MM.1S (cell line): ENCODE results near the gene LRRC26.

Experiments used
- DNase-seq: peaks from one replicate; pipeline ENCODE4 v3.0.0-alpha.2; 2015
- H2AFZ ChIP-seq: fragments of 300-600 bp; sonication (generic); 2 replicates; pipeline ENCODE4 v1.6.0; 2016; ENCODE audit warnings: antibody characterized with exemption, low read length
- H3F3A ChIP-seq: fragments of 300-600 bp; sonication (generic); 2 replicates; pipeline ENCODE4 v1.6.1; 2016; ENCODE audit warnings: mild to moderate bottlenecking, antibody characterized with exemption, low read length, moderate library complexity, mixed read lengths; ENCODE audit not compliant: insufficient read depth
- H3K27ac ChIP-seq: fragments of 300-600 bp; sonication (generic); 2 replicates; pipeline ENCODE4 v1.5.1; 2016; ENCODE audit warnings: mild to moderate bottlenecking, low read length
- H3K27me3 ChIP-seq: fragments of 300-600 bp; sonication (generic); replicated peaks from 2 replicates; pipeline ENCODE4 v1.6.0; 2016; ENCODE audit warnings: low read length; ENCODE audit not compliant: insufficient read depth
- H3K36me3 ChIP-seq: fragments of 300-600 bp; sonication (generic); replicated peaks from 2 replicates; pipeline ENCODE4 v1.6.1; 2016; ENCODE audit warnings: mild to moderate bottlenecking, low read length, mixed read lengths; ENCODE audit not compliant: insufficient read depth
- H3K4me1 ChIP-seq: fragments of 300-600 bp; sonication (generic); 2 replicates; pipeline ENCODE4 v1.6.1; 2016; ENCODE audit warnings: low read length, mixed read lengths
- H3K4me2 ChIP-seq: fragments of 300-600 bp; sonication (generic); 2 replicates; pipeline ENCODE4 v1.6.0; 2016; ENCODE audit warnings: low read depth, low read length
- H3K4me3 ChIP-seq: fragments of 300-600 bp; sonication (generic); 2 replicates; pipeline ENCODE4 v1.5.1; 2016; ENCODE audit warnings: low read length, mixed read lengths
- H3K79me2 ChIP-seq: fragments of 300-600 bp; sonication (generic); 2 replicates; pipeline ENCODE4 v1.6.1; 2016; ENCODE audit warnings: mixed run types, low read length, mixed read lengths
- H3K9ac ChIP-seq: fragments of 300-600 bp; sonication (generic); 2 replicates; pipeline ENCODE4 v1.6.1; 2016; ENCODE audit warnings: low read length, mixed read lengths
- H3K9me2 ChIP-seq: fragments of 300-600 bp; sonication (generic); replicated peaks from 2 replicates; pipeline ENCODE4 v1.6.1; 2016; ENCODE audit warnings: mild to moderate bottlenecking, low read length, mixed read lengths; ENCODE audit not compliant: insufficient read depth
- H3K9me3 ChIP-seq: fragments of 300-600 bp; sonication (generic); replicated peaks from 2 replicates; pipeline ENCODE4 v1.6.1; 2016; ENCODE audit warnings: mild to moderate bottlenecking, low read length, mixed read lengths; ENCODE audit not compliant: insufficient read depth
- H4K20me1 ChIP-seq: fragments of 300-600 bp; sonication (generic); 2 replicates; pipeline ENCODE4 v1.6.1; 2016; ENCODE audit warnings: mild to moderate bottlenecking, low read length, moderate library complexity, mixed read lengths; ENCODE audit not compliant: insufficient read depth
- CTCF ChIP-seq: fragments of 300-600 bp; sonication (generic); IDR thresholded peaks from 2 replicates; pipeline ENCODE4 v1.5.1; 2016; ENCODE audit warnings: antibody characterized with exemption, low read length, mixed read lengths
- EZH2 ChIP-seq: fragments of 300-600 bp; sonication (generic); optimal IDR thresholded peaks from 2 replicates; pipeline ENCODE3; 2017; ENCODE audit warnings: low read depth, mild to moderate bottlenecking, antibody characterized with exemption, low read length, mixed read lengths
- EZH2phosphoT487 ChIP-seq: fragments of 300-600 bp; sonication (generic); IDR thresholded peaks from 2 replicates; pipeline ENCODE4 v1.6.1; 2018; ENCODE audit warnings: antibody characterized with exemption, low read length

LRRC26 gene

GRCh38 chr9:137179761-137180160, 9.9 kb upstream of the LRRC26 start:
- Histone ChIP-seq H4K20me1 (no peaks in the 10 kb centered on the region), H3K4me2 (no peak overlapping the region), H3K27ac (no peak overlapping the region), H3K27me3 (no peaks in the 10 kb centered on the region), H3F3A (peaks cover 10% of the 10 kb centered on the region; the same call in 1 of the 2 replicates), H3K4me1 (no peaks in the 10 kb centered on the region), H3K9me2 (no peaks in the 10 kb centered on the region), H3K79me2 (0 out of 2 replicates have a peak, but pooled peaks cover 1% of the 10 kb centered on the region), H3K4me3 (no peak overlapping the region), H3K9ac (no peak overlapping the region), H3K9me3 (no peaks in the 10 kb centered on the region), H3K36me3 (no peaks in the 10 kb centered on the region), H2AFZ (no peak overlapping the region)
- TF ChIP-seq EZH2 (no peak), CTCF (no peak), EZH2phosphoT487 (no peak)
- no peak for DNase-seq

GRCh38 chr9:137178939-137179630, 9.2 kb upstream of the LRRC26 start:
- no peak overlapping the region for H2AFZ ChIP-seq
- H3K79me2 ChIP-seq, result no peaks in the 10 kb centered on the region
- TF ChIP-seq EZH2 (no peak), CTCF (no peak), EZH2phosphoT487 (no peak)
- no peak overlapping the region for H3K27ac ChIP-seq
- H3K4me2 ChIP-seq, result no peak overlapping the region
- H4K20me1 ChIP-seq, result no peaks in the 10 kb centered on the region
- no peak overlapping the region for H3K4me3 ChIP-seq
- no peaks in the 10 kb centered on the region for H3K4me1 ChIP-seq
- no peaks in the 10 kb centered on the region for H3K36me3 ChIP-seq
- no peak overlapping the region for H3K9ac ChIP-seq
- peaks cover 10% of the 10 kb centered on the region; the same call in 1 of the 2 replicates for H3F3A ChIP-seq
- H3K27me3 ChIP-seq, result no peaks in the 10 kb centered on the region; the same call in 1 of the 2 replicates
- DNase-seq, result no peak
- H3K9me3 ChIP-seq, result no peaks in the 10 kb centered on the region
- H3K9me2 ChIP-seq, result no peaks in the 10 kb centered on the region

GRCh38 chr9:137178201-137178938, 8.5 kb upstream of the LRRC26 start:
- Histone ChIP-seq H3K79me2 (no peaks in the 10 kb centered on the region), H3K9me3 (no peaks in the 10 kb centered on the region), H3K9ac (no peak overlapping the region), H3K4me2 (no peak overlapping the region), H3K27ac (no peak overlapping the region), H3F3A (peaks cover 10% of the 10 kb centered on the region; the same call in 1 of the 2 replicates), H3K9me2 (no peaks in the 10 kb centered on the region), H3K36me3 (no peaks in the 10 kb centered on the region), H3K4me1 (no peaks in the 10 kb centered on the region), H3K4me3 (no peak overlapping the region), H4K20me1 (no peaks in the 10 kb centered on the region), H2AFZ (no peak overlapping the region), H3K27me3 (no peaks in the 10 kb centered on the region; the same call in 1 of the 2 replicates)
- TF ChIP-seq EZH2, result no peak
- TF ChIP-seq CTCF, result no peak
- no peak for TF ChIP-seq EZH2phosphoT487
- no peak for DNase-seq
